Prostate gland (tissue), 2 donors: Measurements from ENCODE around the gene GNG2.

Source experiments
- CTCF ChIP-seq, 4 experiments: fragments of 200-600 bp in 2 of 4; fragments of 450-650 bp in 2 of 4; sonication (generic) in 2 of 4; IDR thresholded peaks; 1 replicate in 3 of 4; 2 replicates in 1 of 4; pipeline ENCODE4 v1.5.1; 2016 to 2019; ENCODE audit warnings: antibody characterized with exemption in 4 of 4, mild to moderate bottlenecking in 2 of 4, moderate library complexity in 2 of 4
- POLR2A ChIP-seq: fragments of 450-650 bp; IDR thresholded peaks from one replicate; pipeline ENCODE4 v1.6.1; 2016; ENCODE audit warnings: antibody characterized with exemption, mild to moderate bottlenecking
- POLR2AphosphoS5 ChIP-seq: sonication (generic); formaldehyde crosslinking; IDR thresholded peaks from one replicate; pipeline ENCODE4 v1.6.1; 2017; ENCODE audit warnings: antibody characterized with exemption

- TF ChIP-seq CTCF (IDR thresholded peaks at IDR 0.05) (no peak), POLR2A (no peak), POLR2AphosphoS5 (no peak)
Observed at GRCh38 chr14:52000696-52001095, 140.3 kb downstream of the GNG2 start.
